ENCODE measurements around the gene RBM23.
A peak's percentile ranks its signal among the peaks of the same experiment; 100 is the strongest.
"Not testable (repeated sequence)": the region's sequence is repeated elsewhere in the genome, so short reads cannot be mapped to it uniquely, and the experiment has no call there.

Gene RBM23

DNA sequence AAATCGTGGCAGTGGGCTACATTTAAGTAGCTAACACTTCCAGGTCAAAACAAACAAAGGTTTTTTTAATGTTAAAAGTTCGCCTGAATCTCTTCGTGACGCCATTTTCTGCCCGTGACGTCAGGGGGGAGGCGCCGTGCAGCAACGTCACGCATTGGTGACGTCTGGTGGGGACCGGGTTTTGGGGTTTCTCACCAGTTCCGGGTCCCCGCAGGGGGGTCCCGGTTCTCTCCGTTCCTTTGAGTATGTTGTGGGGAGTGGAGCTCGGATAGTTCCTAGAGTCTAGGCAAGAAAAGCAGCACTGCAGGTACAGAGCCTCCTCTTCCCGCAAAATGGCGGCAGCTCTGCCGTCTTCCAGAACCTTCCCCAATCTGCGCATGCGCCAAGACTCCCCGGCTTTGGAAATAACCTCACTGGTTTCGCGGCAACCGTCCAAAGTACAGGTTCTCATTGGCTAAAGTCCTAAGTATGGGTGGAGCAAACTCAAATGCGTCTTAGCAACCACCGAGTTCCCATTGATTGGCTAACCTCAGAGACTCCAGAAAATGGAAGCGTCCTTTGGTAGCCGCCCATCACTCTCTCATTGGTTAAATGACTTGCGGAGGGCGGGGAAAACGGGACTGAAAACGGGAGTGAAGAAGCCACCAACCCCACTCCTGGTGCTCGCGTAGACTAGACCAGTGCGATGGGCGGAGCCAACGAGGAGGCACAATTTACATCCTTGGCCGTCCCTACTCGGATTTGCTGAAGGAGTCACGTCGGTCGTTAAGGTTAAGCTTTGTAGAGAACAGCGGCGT lies at the start of gene RBM23:
TSS of gene RBM23 (minus strand) at position 346 of the 797 bp plus-strand sequence.
- peak; percentile 99 to 100 for DNase-seq

DNA sequence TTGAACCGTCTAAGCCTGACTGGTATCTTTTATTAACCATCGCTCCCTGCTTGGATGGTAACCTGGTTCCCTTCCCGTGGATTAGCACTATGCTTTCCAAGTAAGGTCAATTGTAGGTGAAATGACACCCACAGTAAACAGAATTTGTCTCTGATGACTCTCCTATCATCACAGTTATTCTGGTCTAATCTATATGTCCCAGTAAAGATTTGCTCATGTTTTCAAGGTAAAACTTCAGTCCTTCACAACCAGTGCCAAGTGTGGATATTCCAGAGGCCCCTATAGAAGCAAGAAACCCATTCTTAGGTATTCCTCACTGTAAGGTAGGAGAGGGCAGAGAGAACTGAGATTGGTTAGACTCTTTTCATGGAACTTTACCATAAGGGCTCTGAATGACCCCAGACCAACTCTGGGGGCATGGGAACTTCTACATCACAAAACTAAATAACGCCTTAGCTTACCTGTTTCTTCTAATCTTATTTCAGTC lies 47.9 kb upstream of the RBM23 start:
- DNase-seq, result no peak

DNA sequence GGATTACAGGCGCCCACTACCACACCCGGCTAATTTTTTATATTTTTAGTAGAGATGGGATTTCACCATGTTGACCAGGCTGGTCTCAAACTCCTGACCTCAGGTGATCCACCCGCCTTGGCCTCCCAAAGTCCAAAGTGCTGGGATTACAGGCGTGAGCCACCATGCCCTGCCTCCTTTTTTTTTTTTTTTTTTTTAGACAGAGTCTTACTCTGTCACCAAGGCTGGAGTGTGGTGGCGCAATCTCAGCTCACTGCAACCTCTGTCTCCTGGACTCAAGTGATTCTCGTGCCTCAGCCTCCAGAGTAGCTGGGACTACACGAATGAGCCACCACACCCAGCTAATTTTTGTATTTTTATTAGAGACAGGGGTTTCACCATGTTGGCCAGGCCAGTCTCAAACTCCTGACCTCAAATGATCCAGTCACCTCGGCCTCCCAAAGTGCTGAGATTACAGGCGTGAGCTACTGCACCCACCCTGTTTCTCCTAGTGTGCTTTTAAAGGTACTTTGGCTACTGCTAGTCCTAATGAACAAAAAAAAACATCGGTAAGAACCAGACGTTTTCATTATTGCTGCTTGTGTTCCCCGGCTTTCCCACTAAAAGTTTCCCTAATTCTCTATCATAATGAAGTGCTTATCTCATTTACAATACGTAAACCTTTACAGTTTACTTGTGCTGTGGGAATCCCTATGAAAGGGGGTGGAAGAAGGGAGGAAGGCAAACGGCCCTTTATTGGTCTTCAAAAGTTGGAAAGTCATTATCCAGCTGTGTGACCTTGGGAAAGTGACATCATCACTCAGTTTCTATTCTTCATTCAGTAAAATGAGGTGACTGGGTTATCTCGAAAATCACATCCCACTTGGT lies 47.2 kb upstream of the RBM23 start:
- not testable (repeated sequence) for DNase-seq

DNA sequence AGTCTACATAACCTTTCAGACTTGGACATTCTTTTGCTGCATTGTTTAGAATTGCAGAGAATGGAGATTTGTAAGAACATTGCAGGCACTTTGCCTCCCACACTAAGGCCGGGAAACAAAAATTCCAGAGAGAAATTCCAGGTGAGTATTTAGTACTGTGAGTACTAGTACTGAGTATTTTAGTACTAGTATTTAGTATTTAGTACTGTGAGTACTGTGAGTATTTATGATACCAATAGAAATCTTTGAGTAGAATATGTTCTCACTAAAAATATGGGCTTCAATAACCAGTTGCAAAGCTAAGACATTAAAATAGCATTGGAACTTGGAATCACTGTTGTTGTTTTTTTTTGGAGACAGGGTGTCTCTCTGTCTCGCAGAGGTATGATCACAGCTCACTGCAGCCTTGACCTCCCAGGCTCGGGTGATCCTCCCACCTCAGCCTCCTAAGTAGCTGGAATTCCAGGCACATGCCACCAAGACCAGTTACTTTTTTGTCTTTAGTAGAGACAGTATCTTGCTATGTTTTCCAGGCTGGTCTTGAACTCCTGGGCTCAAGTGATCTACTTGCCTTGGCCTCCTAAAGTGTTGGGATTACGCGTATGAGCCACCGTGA lies 43.2 kb upstream of the RBM23 start:
- DNase-seq, result no peak

DNA sequence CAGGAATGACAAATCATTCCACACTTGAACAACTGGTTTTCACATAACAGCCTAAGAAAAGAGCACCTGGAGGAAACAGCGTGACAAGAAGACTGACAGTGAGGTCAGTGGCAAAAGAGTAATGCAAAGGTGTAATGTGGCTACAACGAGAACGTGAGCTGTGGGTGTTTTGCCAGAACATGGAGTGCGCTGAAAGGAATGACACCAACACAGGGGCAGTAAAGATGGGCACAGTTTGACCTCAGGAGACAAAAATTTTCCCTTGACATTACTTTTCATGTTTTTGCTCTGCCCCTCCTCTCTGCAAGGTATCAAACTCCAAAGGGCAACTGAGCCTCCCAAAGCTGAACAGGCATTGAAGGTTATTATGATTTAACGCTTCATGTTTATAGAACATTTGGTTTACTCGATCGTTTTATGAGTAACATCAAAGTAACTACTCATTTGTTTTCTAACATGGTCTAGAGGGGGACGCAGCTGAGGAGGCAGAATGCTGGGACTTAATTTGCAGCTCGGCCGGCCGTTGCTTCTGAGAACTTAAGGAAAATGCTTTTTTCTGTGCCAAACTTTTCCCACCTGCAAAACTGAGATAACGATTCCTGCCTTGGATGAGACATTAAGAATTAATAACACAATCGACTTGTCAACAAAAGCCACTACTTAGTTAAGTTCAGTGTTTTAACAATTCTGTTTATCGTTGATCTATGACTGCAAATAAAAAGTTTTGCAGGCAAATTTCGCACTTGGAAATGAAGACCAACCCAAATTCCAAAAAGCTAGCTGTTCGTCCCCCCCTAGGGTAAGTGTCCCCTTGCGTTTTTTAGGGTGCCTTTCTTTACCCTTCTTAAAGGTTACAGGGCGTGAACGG lies 37.0 kb upstream of the RBM23 start:
- DNase-seq, result no peak

DNA sequence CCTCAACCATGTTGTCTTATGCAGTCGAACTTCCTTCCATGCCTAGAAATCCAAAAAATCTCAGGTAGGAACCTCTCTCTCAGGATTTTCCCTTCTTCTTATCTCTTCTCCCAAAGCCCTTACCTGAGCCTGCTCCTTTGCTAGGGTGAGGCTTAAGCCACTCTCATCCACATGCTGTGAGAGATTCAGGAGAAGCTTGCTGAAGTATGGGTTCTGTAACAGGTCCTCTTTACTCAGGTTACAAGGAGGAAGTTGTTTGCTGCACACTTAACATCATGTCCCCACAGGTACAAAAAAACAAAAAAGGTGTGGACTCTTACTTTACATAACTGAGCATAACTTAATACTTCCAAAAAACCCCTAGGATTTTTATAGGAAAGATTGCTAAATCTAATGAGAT lies 33.5 kb upstream of the RBM23 start:
- DNase-seq, result no peak

DNA sequence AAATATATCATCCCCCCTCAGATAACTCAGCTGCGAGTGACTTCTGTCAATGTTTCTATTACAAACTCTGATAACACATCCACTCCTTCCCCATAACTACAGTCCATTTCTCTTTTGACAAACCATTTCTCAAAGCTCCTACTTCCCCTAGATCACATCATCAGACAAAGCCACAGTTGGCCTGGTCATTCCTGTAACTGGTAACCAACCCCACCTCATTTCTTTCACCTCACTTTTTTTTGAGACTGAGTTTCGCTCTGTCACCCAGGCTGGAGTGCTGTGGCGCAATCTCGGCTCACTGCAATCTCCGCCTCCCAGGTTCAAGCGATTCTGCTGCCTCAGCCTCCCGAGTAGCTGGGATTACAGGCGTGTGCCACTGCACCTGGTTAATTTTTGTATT lies 32.8 kb upstream of the RBM23 start:
- DNase-seq, result not testable (repeated sequence)

DNA sequence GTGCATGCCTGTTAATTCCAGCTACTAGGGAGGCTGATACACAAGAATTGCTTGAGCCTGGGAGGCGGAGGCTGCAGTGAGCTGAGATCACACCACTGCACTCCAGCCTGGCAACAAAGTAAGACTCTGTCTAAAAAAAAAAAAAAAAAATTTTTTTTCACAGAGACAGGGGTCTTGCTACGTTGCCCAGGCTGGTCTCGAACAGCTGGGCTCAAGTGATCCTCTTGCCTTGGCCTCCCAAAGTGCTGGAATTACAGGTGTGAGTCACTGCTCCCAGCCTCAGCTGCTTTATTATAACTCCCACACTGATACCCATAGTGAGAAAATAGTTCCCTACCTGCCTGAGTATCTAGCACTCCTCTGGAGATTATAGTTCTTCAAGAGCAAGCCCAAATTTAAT lies 26.7 kb upstream of the RBM23 start:
- DNase-seq, result no peak

DNA sequence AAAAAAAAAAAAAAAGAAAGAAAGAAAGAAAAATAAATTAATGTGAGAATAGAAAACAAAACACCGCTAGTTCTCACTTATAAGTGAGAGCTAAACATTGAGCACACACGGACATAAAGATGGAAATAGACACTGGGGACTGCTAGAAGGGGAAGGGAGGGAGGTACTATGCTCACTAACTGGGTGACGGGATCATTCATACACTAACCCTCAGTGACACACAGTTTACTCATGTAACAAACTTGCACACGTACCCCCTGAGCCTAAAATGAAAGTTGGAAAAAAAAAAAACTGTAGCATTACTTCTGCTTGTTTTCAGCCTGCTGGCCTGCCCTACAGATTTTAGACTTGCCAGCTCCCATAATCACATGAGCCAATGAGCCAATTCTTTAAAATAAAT lies 20.7 kb upstream of the RBM23 start:
- no peak for DNase-seq

DNA sequence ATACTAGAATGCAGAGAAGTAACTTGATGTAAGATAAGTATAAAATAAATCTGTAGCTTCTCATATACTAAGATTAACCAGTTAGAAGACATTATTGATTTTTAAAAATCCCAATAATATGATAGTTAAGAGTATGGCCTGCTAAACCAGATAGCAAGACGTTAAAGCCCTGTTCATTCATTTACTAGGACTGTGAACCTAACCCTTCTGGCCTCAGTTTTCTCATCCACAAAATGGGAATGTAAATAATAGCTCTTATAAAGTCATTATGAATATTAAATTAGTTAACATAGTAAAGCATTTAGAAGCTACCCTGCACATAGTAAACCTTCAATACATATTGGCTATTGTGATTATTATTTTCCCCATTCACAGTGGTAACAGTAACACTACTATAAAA lies 16.2 kb upstream of the RBM23 start:
- no peak for DNase-seq

DNA sequence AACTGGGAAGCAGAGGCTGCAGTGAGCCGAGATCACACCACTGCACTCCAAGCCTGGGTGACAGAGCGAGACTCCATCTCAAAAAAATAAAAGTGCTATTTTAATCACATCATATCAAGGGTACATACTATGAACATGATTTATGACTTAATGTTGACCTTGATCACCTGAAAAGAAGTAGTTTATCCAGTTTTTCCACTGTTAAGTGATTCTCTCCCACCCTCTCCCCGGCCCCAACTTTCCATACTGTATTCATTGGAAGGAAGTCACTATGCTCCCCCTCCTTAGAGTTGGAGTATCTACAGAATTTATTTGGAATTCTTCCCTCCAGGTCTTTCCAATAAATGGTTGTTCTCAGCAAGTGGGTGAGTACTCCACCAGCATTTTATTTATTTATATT lies 13.2 kb upstream of the RBM23 start:
- no peak for DNase-seq

DNA sequence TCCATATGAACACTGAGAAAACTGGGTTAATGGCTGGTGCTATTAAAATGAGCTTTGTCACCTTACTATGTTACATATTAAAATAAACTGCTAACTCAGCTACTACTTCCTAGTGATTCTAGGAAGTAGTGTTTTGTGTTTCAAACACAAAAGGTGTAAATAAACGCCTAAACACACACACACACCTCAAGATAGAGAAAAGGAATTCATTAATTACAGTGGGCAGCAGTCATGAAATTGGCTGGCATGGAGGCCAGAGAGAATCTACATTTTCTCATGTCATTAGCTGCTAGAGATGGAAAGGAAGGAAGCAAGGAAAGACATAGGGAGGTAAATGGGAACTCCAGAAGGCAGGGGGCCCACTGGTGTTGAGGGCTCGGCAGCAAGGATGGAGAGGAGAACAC lies 11.0 kb upstream of the RBM23 start:
- DNase-seq, result no peak

DNA sequence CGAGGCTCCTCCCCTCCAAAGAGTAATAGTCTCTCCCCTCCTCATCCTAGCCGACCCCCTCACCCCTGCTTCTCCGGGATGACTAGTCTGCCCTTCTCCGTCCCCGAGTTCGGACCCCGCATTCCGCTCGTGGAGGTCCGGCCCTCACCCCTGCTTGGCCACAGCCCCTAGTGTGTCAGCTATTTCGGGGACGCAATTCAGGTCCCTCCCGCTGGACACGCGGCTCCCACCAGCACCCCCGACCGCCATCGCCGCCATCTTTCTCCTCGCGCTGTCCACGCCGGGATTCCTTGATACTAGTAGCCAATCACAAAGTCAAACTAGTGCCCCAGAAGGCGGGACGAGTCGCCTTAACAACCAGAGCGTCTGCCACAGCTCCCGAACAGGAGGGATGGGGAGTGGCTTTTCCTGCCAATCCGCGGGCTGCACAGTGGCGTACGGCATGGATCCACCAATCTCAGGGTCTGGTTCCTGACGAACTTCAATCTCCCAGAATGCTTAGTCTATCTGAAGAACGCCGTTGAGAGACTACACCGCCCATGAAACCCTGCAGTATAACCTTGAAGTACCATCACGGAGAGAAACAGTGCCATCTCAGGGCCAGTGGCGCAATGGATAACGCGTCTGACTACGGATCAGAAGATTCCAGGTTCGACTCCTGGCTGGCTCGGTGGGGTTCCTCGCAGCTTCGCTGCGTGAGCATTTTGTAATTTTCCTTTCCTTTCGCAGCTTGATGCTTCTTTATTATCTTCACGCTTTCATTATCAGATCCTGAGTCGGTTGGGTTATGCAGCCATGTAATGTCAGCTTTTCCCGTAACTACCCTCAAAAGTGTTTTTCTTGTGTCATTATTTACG lies 10.4 kb upstream of the RBM23 start, which contains the start of gene PRMT5:
TSS of gene PRMT5 (minus strand) at position 273 of the 857 bp plus-strand sequence. CDS start at position 258, 15 bp downstream.
- DNase-seq, result peak; percentile 98 to 99

DNA sequence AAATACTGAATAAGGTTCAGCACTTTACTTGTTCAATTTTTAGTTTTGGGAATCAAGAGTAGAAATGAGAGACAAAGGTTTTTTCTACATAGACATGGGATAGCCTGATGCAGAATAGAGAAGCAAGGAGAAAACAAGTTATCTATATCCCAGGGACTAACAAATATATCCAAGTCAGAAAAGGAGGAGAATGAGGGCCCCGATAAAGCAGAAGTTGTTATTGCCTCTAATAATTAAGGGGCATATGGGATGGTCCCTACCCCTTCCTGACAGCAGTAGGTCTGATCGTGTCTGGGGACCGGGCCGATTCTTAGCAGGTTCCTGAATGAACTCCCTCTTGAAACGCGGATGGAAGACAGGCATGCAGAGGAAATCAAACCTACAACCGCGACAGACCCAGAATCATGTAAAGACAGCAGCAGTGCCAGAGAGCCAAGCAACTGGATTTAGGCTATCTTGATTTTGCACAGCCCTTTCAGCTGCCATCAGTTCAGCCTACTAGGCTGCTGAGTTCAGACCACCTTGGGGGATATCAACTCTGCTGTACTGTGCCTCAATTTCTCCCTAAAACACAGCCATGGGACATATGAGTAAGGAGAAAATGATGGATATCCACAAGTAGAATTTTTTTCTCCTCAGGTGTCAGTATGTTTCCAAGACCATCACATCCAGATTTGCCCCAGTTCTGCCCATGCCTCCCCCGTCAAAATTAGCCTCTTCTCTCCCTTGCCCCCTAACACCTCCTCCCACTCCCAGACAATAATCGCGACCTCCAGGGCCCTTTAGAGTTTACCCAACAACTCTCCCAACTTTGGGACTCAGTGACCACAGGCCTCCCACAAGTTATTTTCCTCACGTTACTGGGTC lies 9.5 kb upstream of the RBM23 start:
- no peak for DNase-seq

DNA sequence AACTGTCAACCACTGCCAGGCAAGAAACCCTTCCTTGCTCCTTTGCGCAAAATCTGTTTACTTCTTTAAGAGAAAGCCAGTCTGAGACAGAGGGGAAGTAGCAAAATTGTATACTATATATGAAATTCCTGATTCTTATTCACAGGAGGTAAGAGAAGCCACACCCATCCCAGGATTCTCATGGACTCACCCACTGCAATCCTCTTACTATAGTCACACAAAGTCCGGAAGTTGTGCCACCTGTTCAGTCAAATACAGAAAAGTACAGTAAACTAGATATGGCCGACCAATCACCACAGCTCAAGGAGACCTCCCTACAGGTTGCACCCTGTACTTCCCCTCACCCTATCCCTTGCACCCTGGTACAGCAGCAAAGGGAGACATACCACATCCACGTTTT lies 7.4 kb upstream of the RBM23 start:
- DNase-seq, result no peak

DNA sequence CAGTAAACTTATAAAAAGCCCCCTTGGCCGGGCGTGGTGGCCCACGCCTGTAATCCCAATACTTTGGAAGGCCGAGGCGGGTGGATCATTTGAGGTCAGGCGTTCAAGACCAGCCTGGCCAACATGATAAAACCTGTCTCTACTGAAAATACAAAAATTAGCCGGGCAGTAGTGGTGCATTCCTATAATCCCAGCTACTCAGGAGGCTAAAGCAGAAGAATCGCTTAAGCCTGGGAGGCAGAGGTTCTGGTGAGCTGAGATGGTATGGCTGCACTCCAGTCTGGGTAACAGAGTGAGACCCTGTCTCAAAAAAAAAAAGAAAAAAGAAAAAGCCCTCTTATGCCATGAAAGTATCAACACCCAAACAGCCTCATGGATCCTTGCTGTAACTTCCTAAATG lies 6.6 kb upstream of the RBM23 start:
- no peak for DNase-seq

DNA sequence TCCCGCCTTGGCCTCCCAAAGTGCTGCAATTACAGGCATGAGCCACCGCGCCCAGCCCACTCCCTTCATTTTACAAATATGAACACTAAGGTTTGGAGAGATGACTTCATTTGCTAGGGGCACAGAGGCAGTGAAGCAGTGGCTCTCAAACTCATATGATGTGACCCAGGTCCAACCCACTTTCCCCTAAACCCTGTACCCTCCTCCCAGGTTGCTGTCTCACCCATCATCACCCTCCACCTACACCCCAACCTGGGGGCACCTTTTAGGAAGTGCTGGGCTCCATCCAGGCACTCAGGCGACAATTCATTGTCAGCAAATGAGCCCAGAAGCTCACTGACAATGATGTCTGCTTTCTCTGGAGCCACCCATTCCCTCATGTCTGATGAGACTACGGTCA lies 4.8 kb upstream of the RBM23 start:
- no peak for DNase-seq

DNA sequence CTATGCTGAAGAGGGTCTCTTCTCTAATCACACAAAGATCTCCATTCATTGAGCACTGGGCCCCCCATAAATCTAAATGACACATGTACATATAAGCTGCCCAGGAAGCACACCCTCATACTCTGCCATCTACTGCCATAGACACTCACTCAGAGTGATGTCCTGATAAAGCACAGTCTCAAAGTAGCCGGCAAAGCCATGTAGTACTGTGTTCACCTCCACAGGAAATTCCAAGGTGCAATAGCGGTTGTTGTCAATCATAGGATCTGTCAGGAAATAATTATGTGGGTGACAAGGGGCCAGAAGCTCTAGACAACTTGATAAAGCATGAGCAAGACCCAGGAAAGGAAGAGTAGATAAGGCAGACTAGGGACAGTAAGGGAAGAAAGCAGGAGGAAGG lies 3.3 kb upstream of the RBM23 start:
- no peak for DNase-seq

DNA sequence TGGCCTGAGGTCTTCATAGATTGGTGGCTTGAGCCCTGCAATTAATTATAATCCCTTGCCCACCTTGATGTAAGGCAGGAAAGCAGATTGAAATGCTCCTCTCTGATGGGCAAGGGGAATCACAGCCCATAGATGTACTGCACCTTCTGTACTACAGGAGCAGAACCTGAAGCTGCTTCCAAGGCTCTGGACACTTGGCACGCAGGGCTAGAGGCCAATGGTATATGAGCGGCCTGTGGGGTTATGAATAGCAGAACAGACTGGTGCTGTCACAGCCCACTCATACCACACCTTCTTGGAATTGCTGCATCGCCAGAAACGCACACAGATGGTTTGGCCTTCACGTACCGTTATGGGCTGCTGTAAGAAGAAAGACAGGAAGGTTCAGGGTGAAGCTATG lies 1.7 kb upstream of the RBM23 start:
- no peak for DNase-seq

DNA sequence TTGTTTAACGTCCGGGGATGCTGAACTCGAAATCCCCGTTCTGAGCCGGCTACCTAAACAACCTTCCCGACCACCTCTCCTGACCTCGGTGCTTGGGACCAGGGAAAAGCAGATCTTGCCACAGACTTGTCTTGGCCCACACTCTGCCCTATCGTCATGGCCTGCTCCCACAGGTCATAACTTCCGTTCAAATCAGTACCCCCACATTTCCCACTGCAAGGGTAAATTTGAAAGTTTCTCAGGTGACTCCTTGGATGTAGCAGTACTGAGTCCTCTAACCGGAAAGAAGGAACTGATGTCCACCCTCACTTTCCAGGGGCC lies 612 bp upstream of the RBM23 start:
- DNase-seq, result no peak
